ENCODE data around the gene ASB5. TPM values are rescaled to one million over a fixed set of nuclear protein-coding genes. Genes with fewer than 3 reads are reported as not detected.
A peak's percentile ranks its signal among the peaks of the same experiment; 100 is the strongest.

Gene ASB5
- polyA plus RNA-seq, 1 experiment: 0.63 TPM

DNA sequence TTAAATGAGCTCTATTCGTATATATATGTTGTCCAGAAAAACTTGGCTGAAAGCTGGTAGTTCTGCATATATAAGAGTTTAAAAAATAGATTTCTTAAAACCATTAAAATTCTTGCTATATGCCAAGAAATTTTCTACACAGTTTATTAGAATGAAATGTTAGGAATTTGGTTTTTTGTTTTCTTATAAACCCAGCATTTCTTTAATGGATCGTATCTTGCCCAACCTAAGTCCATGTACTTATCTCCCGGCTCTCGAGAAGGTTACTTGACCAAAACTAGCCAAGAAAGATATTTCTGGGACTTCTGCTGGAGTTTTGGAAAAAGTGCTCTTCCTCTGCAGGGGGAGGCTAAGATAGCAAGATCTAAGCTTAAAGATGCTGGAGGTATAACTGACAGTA lies 4.7 kb upstream of the ASB5 start:
- Histone ChIP-seq H3K4me3 (ENCODE audit: low read depth, low read length) (no peak overlapping the region), H3K27ac (ENCODE audit: low read depth, low read length) (no peak overlapping the region), H3K9me3 (ENCODE audit: control insufficient read depth, insufficient read depth, low read length) (no peaks in the 10 kb centered on the region), H3K27me3 (ENCODE audit: control insufficient read depth, insufficient read depth, low read length) (no peaks in the 10 kb centered on the region)
- POLR2A ChIA-PET: no interaction called here
- DNase-seq (ENCODE audit: low read depth, low spot score): no peak
- TF ChIP-seq, protein P1, sequence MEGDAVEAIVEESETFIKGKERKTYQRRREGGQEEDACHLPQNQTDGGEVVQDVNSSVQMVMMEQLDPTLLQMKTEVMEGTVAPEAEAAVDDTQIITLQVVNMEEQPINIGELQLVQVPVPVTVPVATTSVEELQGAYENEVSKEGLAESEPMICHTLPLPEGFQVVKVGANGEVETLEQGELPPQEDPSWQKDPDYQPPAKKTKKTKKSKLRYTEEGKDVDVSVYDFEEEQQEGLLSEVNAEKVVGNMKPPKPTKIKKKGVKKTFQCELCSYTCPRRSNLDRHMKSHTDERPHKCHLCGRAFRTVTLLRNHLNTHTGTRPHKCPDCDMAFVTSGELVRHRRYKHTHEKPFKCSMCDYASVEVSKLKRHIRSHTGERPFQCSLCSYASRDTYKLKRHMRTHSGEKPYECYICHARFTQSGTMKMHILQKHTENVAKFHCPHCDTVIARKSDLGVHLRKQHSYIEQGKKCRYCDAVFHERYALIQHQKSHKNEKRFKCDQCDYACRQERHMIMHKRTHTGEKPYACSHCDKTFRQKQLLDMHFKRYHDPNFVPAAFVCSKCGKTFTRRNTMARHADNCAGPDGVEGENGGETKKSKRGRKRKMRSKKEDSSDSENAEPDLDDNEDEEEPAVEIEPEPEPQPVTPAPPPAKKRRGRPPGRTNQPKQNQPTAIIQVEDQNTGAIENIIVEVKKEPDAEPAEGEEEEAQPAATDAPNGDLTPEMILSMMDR (IDR thresholded peaks at IDR 0.05; ENCODE audit: low read depth, low read length): no peak
- CTCF ChIA-PET: no interaction called here

DNA sequence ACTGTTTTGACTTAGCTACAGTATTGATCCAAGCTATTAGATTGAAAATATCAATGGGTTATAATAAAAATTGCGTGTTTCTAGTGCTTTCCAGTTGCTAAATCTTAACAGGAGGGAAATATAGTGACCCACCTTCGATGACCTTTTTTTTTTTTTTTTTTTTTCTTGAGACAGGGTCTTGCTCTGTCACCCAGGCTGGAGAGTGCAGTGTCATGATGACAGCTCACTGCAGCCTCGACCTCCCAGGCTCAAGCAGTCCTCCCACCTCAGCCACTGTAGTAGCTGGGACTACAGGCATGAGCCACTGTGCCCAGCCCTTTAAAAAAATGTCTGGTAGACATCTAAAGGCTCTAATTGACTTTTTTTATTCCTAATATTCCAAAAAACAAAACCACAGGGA lies 3.8 kb upstream of the ASB5 start:
- POLR2A ChIA-PET: no interaction called here

DNA sequence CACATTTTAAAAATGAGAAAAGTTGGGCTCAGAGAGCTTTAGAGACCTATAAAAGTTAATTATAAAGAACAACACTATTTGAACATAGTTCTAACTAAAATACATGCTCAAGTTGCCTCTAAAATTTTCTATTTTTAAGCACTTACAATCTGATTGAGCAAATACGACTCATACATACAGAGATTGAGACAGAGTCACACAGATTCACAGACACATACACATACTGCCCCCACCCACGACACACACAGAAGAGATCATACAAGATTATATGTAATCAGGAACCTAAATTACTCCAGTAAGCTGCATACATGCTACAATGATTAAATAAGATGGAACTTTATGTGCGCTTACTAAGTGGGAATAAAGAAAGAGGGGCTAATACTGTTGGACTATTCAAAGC lies 2.7 kb upstream of the ASB5 start:
- CTCF ChIA-PET: no interaction called here
- no peaks in the 10 kb centered on the region for H3K9me3 ChIP-seq (ENCODE audit: control insufficient read depth, insufficient read depth, low read length)
- H3K27me3 ChIP-seq (ENCODE audit: control insufficient read depth, insufficient read depth, low read length): no peaks in the 10 kb centered on the region
- no peak overlapping the region for H3K27ac ChIP-seq (ENCODE audit: low read depth, low read length)
- TF ChIP-seq, protein P1 (IDR thresholded peaks at IDR 0.05; ENCODE audit: low read depth, low read length): no peak
- no peak overlapping the region for H3K4me3 ChIP-seq (ENCODE audit: low read depth, low read length)
- POLR2A ChIA-PET: interaction anchor here (1.1 to 1.4 kb wide), 2 partner anchors 15 to 61 kb away, joined by 3 to 5 read pairs; no protein-coding TSS in a partner anchor
- no peak for DNase-seq (ENCODE audit: low read depth, low spot score)

More for the DNA sequence above, 3.8 kb upstream of the ASB5 start:
- no peak overlapping the region for H3K27ac ChIP-seq (ENCODE audit: low read depth, low read length)
- CTCF ChIA-PET: no interaction called here
- TF ChIP-seq, protein P1 (IDR thresholded peaks at IDR 0.05; ENCODE audit: low read depth, low read length): no peak
- DNase-seq (ENCODE audit: low read depth, low spot score): no peak
- H3K27me3 ChIP-seq (ENCODE audit: control insufficient read depth, insufficient read depth, low read length): no peaks in the 10 kb centered on the region
- no peak overlapping the region for H3K4me3 ChIP-seq (ENCODE audit: low read depth, low read length)
- H3K9me3 ChIP-seq (ENCODE audit: control insufficient read depth, insufficient read depth, low read length): no peaks in the 10 kb centered on the region

DNA sequence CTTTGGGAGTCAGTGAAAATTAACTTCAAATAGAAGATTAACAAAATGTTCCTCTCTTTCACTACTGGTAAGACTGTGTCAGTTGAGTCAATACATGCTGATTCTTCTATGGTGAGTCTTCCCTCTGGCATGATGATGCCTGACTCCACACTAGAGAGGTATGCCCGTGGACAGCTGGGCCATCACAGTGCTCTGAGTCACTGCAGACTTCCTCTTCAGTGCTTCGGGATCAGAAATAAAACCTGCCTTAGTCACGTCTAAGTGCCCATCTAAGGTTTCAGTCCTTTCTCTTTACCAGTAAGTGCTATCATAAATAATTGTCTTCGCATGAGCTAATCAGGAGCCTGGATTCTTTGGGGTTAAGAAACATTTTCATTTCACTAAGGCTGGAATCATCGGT lies 1.6 kb upstream of the ASB5 start:
- peak overlapping the region; percentile 87 for H3K27ac ChIP-seq (ENCODE audit: low read depth, low read length)
- H3K9me3 ChIP-seq (ENCODE audit: control insufficient read depth, insufficient read depth, low read length): no peaks in the 10 kb centered on the region
- CTCF ChIA-PET: interaction anchor here (0.5 kb wide), 1 partner anchor 1638 kb away, joined by 3 read pairs; no protein-coding TSS in a partner anchor
- DNase-seq (ENCODE audit: low read depth, low spot score): peak; percentile 99
- H3K27me3 ChIP-seq (ENCODE audit: control insufficient read depth, insufficient read depth, low read length): no peaks in the 10 kb centered on the region
- POLR2A ChIA-PET: interaction anchor here (1.0 to 2.1 kb wide), 6 partner anchors 9 to 62 kb away, joined by 3 to 10 read pairs (median 6); no protein-coding TSS in a partner anchor
- no peak overlapping the region for H3K4me3 ChIP-seq (ENCODE audit: low read depth, low read length)
- TF ChIP-seq, protein P1 (IDR thresholded peaks at IDR 0.05; ENCODE audit: low read depth, low read length): no peak

DNA sequence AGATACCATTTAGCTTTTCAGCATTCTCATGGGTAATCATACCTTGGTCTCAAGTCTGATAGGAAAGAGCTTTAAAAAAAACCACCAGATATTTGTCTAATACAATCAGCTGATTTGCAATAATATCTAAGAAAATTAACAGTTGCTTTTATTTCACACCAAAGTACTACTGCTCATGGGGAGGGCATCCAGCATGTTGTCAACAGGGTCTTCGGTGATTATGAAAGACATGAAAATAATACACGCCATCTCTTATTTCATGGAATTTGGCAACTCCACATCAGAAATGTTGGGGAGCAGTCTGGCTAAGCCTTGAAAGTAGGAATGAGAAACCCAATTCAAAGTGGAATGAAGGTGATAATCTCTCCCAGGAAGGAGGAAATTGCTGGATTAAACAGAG lies 3.0 kb downstream of the ASB5 start:
- POLR2A ChIA-PET: no interaction called here
- Histone ChIP-seq H3K27ac (ENCODE audit: low read depth, low read length) (no peak overlapping the region), H3K9me3 (ENCODE audit: control insufficient read depth, insufficient read depth, low read length) (no peaks in the 10 kb centered on the region), H3K27me3 (ENCODE audit: control insufficient read depth, insufficient read depth, low read length) (no peaks in the 10 kb centered on the region), H3K4me3 (ENCODE audit: low read depth, low read length) (no peak overlapping the region)
- CTCF ChIA-PET: interaction anchor here (1.1 to 1.7 kb wide), 2 partner anchors 11 to 74 kb away, joined by 5 read pairs; no protein-coding TSS in a partner anchor
- TF ChIP-seq, protein P1 (IDR thresholded peaks at IDR 0.05; ENCODE audit: low read depth, low read length): no peak
- DNase-seq (ENCODE audit: low read depth, low spot score): no peak
